Medulla oblongata (tissue), 1 donor: ENCODE measurements around the gene C13orf42.

Source experiments
- DNase-seq: peaks from one replicate; pipeline ENCODE4 v3.0.0-alpha.2; 2015; ENCODE audit errors: extremely low spot score

The C13orf42 gene

GRCh38 chr13:51033421-51034185, 77.5 kb downstream of the C13orf42 start:
- DNase-seq = no peak

GRCh38 chr13:51032831-51033230, 78.2 kb downstream of the C13orf42 start:
- DNase-seq = no peak
